Dedifferentiated amniotic fluid mesenchymal stem cell (primary cell): ENCODE data around the gene GDF10.

Experiments used
- DNase-seq: peaks from one replicate; pipeline ENCODE4 v3.0.0-alpha.2; 2016; ENCODE audit errors: extremely low spot score

Gene GDF10, protein sequence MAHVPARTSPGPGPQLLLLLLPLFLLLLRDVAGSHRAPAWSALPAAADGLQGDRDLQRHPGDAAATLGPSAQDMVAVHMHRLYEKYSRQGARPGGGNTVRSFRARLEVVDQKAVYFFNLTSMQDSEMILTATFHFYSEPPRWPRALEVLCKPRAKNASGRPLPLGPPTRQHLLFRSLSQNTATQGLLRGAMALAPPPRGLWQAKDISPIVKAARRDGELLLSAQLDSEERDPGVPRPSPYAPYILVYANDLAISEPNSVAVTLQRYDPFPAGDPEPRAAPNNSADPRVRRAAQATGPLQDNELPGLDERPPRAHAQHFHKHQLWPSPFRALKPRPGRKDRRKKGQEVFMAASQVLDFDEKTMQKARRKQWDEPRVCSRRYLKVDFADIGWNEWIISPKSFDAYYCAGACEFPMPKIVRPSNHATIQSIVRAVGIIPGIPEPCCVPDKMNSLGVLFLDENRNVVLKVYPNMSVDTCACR

DNA sequence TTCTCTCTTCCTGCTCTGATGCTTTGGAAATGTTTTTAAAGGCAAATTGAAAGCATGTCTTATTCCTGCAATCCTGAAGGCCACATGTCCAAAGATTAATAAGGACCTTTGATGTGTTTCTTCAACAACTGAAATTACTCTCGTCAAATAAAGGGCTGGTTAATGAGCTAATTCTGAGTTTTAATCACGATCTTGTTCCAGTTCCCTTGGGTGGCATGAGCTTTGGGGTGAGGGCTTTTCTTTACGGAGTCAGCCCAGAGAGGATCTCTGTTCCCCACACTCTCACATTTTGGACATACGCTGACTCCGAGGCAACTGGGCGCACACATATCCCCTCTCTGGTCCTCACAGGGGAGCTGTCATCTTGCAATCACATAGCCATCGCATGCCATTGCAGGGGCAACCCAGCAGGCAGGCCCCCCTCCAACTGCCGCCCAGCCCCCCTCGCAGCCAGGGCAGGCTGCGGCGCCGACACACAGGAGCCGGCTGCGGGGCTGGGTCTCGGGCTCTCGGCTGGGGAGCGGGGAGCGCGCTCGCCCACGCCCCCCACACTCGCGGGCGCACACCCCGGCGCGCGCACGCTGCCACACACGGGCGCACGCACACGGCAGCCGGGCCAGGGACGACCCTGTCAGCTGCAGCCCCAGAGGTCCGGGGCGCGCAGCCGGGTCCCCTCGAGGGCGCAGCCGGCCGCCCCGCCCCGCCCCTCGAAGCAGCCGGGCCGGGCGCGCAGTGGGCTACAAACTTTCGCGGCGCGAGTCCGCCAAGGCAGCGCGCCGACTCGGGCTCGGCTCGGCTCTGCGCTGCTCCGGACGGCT is at the start of gene GDF10:
GDF10 (plus strand) TSS at position 587 of the 818 bp plus-strand sequence. CDS start 455 bp downstream, outside the sequence.
- DNase-seq, result no peak

DNA sequence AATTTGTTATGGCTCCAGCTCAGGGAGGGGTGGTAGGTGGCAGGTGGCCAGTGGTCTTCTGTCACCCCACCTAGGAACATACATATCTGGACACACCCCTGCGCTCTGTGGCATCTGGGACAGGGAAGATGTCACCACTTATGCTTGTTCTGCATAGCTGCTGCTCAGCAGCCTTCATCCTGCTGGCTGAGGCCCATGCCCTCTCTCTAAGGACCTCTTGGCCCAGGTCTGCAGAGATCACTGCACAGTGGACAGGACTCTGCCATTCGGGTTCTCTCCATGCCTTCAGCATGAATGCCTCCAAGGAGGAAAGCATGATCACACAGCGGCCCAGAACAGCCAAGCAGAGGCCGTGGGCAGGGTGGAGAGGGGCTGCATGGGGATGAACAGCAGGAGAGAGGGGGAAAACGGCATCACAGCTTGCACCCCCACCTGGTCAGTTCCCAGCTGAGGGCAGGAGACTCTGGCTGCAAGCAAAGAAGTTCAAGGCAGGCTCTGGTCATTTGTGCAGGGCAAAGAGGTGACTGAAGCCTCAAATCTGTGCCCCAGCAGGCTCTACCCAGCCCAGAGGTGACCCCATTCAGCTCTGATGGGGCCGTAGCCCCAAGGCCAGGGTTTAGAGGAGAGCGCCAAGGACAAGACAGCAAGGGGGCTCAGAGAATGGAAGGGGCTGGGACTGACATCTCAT is 47.8 kb upstream of the GDF10 start:
- DNase-seq, result no peak

DNA sequence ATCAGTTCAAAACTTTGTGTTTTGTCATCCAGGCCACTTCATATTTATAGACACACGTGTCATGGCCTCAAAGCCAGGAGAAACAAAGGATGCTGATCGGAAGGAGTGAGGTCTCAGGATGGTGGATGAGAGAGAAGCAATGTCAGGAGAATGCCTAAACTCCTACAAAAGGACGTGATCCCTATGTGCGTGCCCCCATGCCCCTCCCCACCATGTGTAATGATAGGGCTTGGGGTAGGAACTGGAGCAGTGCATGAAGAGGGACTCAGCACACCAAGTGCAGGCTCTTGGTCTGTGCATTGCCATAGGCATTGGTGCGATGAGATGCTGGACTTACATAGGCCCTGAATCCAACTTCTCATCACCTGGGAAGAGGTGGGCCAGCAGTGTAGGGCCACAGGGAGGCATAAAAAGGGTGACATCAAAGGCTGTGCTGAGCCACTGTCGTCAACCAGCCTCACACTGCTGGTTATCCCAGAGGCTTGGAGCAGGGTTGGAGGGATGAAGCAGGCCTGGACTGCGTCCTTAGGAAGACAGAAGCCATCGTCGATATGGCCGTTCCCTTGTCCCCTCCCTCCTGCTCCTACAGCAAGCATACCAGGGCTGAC is 46.9 kb upstream of the GDF10 start:
- DNase-seq, result no peak

GRCh38 chr10:47253651-47254375 is 46.2 kb upstream of the GDF10 start:
- no peak for DNase-seq

GRCh38 chr10:47254611-47255010 is 45.4 kb upstream of the GDF10 start:
- no peak for DNase-seq

DNA sequence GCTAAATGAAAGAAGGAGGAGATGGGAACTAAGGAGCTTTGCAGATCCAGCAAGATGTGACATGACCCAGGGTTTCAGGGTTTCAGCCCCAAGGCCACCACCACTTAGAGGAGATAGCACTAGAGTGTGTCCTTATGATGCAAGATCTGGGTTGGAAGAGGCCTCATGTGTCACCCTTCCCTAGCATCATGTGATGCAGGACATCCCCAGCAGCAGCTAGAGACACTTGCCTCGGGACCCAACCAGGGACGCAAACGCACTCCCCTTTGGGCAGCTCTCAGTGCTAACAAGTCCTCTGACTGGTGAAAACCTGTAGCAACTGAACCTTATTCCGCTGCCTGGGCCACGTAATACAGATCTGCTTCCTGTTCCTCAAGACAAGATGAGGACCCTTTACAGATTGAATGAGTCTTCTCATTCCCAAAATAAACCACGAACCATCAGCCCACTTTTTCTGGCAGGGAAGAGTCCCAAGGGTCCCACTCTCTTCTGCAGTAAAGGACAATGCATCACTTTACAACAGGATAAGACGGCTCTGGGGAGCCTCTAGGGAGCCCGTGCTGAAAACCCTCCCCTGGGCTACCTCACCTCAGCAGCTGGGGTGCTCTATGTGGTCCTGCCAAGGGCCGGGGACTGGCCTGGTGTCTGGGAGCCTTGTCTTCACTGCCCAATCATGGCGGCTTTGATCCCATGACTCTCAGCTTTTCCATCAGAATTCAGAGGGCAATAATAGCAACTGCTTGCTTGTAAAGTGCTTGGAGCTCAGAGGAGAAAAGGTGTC is 44.8 kb upstream of the GDF10 start:
- no peak for DNase-seq

DNA sequence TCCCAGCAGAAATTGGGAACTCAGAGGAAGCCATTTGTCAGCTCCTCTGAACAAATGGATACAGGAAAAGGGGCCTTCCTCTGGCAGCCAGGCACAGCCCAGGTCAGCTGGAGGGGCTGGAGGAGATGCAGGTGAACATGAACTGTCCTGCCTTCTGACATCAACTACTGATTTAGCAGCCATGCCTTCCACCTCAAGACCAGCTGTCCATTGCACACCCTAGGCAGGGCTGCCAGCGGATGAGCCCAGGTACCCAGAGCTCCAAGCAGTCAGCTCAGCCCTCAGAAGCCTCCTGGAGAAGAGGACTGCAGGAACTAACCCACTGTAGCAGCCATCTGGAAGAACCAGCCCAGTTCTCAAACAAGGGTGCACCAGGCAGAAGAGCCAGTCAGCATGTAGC is 44.1 kb upstream of the GDF10 start:
- DNase-seq, result no peak

DNA sequence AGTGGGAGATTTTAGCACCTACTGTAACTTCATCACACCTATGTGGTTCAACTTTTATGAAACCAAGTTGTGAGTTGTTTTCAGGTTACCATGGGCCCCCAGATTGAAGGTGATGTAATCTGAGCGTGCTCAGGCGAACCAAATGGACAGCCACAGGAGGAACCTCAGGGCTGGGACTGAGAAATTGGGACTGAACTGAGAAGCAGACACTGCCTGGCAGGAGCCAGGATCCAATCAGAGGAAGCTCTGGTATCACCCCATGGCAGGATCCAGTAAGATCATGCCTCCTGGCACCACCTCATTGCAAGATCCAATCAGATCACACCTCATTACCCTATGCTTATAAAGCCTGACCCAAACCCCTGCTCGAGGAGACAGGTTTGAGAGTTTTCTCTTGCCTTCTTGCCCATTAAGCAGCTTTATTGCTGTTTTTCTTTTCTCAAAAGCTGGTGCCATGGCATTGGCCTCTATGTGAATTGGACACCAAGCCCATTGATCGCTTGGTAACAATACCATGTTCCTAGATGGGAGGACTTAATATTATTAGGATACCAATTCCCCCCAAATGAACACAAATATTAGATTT is 43.2 kb upstream of the GDF10 start:
- no peak for DNase-seq

- DNase-seq, result no peak
Measured at GRCh38 chr10:47257396-47258120, 42.4 kb upstream of the GDF10 start.

DNA sequence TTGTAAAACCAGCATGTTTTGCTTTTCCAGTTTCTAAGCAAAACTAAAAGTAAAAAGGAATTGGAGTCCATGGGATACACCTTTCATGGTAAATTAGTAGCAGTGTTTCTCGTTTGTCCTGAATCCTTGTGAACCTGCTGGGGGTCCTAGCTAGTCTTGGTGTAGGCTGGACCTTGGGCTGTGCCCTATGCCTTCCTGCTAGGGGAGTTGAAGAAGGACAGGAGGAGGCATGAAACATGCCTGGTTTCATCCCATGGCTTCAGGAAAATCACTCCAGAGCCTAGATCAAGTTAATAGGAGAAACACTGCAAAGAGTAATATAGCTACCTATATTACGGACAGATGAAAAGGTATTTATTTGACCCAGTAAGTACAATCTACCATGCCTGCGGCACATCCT is 41.1 kb upstream of the GDF10 start:
- no peak for DNase-seq

DNA sequence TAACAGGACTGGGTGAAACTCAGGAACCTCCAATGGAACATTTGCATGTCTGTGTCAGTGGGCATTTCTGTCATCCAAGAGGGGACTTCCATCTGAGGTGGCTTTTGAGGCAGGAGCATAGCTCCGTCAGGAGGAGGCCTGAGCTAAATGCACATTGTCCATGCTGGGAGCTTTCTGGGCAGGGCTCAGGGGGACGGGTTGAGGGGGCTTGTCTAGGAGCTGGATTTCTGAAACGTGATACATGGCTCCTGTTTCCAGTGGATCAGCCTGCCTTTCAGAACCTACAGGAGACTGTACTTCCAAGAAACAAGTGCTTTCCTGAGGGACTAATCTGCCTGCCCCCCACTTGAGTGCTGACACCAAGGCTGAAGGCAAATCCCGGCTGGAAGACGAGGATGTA is 40.5 kb upstream of the GDF10 start:
- no peak for DNase-seq

GRCh38 chr10:47260505-47261111 is 39.4 kb upstream of the GDF10 start:
- no peak for DNase-seq

DNA sequence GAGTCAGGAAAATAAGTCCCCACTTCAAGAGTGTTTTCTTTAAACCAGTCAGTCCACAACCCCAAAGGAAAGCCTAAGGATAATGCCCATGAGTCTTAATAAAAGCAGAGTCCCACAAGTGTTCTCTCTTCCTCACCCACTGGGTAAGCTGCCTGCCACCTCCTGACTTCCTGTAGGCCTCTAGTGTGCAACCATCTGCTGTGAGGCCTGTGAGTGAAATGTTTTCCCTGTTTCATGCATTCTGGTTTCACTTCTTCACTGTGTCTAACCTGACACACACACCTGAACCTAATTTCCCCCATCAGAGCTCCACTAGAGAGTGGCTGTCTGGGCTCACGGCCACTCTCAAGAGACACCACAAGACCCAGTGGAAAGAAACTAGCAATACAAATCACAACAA is 38.9 kb upstream of the GDF10 start:
- DNase-seq, result no peak

- DNase-seq, result no peak
Measured at GRCh38 chr10:47261556-47261955, 38.4 kb upstream of the GDF10 start.

DNA sequence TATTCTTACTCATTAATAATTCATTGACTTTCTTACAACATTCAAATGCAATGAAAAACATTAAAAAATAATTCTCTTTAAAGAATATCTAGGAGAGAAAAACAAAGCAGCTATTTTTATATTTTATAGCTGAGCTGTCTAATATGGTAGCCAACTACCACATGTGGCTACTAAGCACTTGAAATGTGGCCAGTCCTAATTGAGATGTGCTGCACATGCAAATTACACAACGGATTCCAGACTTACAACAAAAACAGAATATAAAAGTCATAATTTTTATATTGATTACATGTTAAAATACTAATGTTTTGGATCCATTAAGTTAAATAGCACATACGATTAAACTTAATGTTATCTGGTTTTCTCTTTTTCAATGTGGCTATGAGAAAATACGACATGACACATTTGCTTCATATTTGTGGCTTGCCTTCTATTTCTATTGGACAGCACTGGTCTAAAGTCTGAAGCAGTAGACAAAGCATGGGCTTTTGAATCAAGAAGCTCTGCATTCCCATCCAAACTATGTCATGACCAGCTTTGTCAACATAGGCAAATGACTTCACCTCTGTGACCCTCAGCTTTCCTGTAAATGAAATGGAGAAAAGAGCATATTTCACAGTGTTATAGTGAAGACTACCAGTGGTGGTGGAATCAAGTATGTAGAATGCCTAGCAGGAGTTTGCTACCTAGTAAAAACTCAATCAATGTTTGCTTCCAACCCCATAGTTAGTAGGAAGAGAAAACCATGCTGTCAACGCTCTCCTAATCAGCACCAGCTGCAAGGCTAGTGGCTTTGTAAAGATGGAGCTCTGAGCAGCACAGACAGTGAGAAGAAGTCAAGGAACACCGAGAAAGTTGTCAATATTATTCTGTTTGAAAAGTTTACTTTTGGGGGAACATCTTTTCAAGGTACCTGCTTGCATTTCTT is 37.1 kb upstream of the GDF10 start:
- DNase-seq, result no peak

DNA sequence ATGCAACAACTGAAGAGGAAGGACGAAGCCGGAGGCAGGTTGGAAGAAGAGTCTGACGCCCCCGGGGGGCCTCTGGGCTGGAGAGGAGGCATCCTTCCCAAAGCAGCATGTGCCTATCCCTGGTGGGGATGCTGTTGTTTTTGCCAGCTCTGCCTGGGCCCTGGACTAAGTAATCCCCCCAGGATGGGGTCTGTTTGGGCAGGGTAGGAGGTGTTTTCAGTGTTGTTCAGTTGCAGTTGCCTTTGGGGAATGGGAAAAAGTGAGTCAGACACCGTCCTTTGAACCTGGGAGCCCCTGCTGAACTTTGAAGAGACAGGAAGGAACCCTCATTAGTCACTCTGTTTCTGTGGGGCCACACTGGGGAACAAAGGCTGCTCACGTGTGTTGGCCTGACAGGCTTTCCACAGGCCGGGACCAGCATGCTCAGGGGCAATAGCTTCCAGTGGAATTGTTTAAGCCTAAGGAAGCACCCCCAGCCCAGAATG is 35.2 kb upstream of the GDF10 start:
- no peak for DNase-seq

- no peak for DNase-seq
Measured at GRCh38 chr10:47266602-47267001, 33.4 kb upstream of the GDF10 start.

GRCh38 chr10:47268696-47269095 is 31.3 kb upstream of the GDF10 start:
- DNase-seq, result no peak
